Activated B cell treated with CpG ODN at 0.5 μM for 24 hours (primary cell): ENCODE measurements around the gene CNR1. TPM values are rescaled to one million over a fixed set of nuclear protein-coding genes. Genes with fewer than 3 reads are reported as not detected.

Experiments used
- ATAC-seq: fragments of 200-7000 bp; cut with Tn5 transposase; one replicate; pipeline ENCODE4 v1.10.0; 2021; ENCODE audit warnings: low read depth, mild to moderate bottlenecking, moderate library complexity
- CTCF ChIA-PET: fragments of 350-600 bp; sonication (Branson Sonifier 250); formaldehyde crosslinking; loops from one replicate; lab custom pipeline; 2021; ENCODE audit warnings: antibody characterized with exemption; lab: Charles Lee
- POLR2A ChIA-PET: fragments of 350-600 bp; sonication (Branson Sonifier 250); formaldehyde crosslinking; loops from one replicate; lab custom pipeline; 2021; ENCODE audit warnings: antibody characterized with exemption; lab: Charles Lee
- DNase-seq: peaks from one replicate; pipeline ENCODE4 v3.0.0; 2022
- H3K27ac Mint-ChIP-seq: one replicate; pipeline ENCODE4 v1.8.0; 2020; ENCODE audit warnings: mixed read lengths
- H3K27me3 Mint-ChIP-seq: one replicate; pipeline ENCODE4 v1.8.0; 2021; ENCODE audit warnings: mixed read lengths
- H3K36me3 Mint-ChIP-seq: one replicate; pipeline ENCODE4 v1.8.0; 2021; ENCODE audit warnings: low read depth, mixed read lengths
- H3K4me1 Mint-ChIP-seq: one replicate; pipeline ENCODE4 v1.8.0; 2021; ENCODE audit warnings: mixed read lengths
- H3K4me3 Mint-ChIP-seq: one replicate; pipeline ENCODE4 v1.8.0; 2020; ENCODE audit warnings: mild to moderate bottlenecking, mixed read lengths
- H3K9me3 Mint-ChIP-seq: one replicate; pipeline ENCODE4 v1.8.0; 2020; ENCODE audit warnings: mixed read lengths
- intact Hi-C: fragments of 100-400 bp; cut with micrococcal nuclease; formaldehyde crosslinking; loops from one replicate; pipeline ENCODE4 v1.15.1; 2024
- total RNA-seq: library from RNA; stranded (reverse); gene quantifications from 2 replicates; pipeline ENCODE4 v1.2.3, GENCODE V29; 2022
- TF ChIP-seq, protein P1 (sequence below): fragments of 200-600 bp; IDR thresholded peaks from one replicate; pipeline ENCODE4 v1.8.0; 2022; ENCODE audit warnings: antibody characterized with exemption, mild to moderate bottlenecking

Gene CNR1
- total RNA-seq, 1 donor from 2014 or later: 4.4 TPM

DNA sequence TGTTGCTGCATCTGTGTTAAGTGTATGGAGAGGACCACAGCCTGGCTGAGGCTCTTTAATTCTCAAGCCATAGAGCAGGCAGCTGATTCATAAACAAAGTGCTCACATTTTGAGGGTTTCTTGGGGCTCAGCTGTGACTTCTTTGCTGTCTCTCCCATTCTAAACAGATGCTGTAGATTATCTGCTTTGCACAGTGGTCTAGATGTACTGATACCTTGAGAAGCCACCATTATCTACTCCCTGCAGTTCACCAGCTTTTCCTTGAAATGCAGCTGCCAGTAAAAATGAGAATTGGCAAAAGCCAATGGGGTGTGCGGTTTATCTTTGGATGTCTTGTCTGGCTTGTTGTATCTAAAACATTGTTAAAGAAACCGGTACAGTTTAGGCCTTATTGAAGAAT, 5.2 kb upstream of the CNR1 start:
- TF ChIP-seq, protein P1, sequence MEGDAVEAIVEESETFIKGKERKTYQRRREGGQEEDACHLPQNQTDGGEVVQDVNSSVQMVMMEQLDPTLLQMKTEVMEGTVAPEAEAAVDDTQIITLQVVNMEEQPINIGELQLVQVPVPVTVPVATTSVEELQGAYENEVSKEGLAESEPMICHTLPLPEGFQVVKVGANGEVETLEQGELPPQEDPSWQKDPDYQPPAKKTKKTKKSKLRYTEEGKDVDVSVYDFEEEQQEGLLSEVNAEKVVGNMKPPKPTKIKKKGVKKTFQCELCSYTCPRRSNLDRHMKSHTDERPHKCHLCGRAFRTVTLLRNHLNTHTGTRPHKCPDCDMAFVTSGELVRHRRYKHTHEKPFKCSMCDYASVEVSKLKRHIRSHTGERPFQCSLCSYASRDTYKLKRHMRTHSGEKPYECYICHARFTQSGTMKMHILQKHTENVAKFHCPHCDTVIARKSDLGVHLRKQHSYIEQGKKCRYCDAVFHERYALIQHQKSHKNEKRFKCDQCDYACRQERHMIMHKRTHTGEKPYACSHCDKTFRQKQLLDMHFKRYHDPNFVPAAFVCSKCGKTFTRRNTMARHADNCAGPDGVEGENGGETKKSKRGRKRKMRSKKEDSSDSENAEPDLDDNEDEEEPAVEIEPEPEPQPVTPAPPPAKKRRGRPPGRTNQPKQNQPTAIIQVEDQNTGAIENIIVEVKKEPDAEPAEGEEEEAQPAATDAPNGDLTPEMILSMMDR: no peak
- ChIA-PET POLR2A (interaction anchor here (1.6 kb wide), 1 partner anchor 30 kb away, joined by 4 read pairs; no protein-coding TSS in a partner anchor), CTCF (interaction anchor here (1.0 kb wide), 1 partner anchor 67 kb away, joined by 5 read pairs; no protein-coding TSS in a partner anchor)
- Mint-ChIP-seq H3K4me1 (peaks cover 24% of the 10 kb centered on the region), H3K36me3 (peaks cover 2% of the 10 kb centered on the region), H3K27ac (no peak overlapping the region), H3K9me3 (no peaks in the 10 kb centered on the region), H3K27me3 (peaks cover 8% of the 10 kb centered on the region), H3K4me3 (no peak overlapping the region)
- ATAC-seq: no peak
- no peak for DNase-seq
- intact Hi-C loops: loop anchor here (10.0 kb wide), 1 partner anchor 443 kb away; no protein-coding TSS in a partner anchor

DNA sequence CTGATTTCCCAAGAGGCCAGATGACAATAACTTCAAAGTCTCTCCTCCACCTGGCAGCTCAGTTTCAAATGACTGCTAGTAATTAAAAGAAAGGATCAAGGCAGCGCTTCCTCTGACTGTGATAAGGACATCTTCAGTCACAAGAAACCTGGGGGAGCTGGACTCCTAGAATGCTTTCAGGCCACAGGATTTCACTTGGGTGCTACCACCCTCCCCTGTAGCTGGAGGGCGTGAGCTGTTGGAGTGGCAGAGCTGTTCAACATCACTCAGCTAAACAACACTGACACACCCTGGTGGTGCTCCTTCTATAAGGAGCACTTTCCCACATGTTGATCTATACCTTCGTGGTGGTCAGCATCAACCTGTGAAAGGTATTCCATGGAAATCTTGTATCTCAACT, 2.2 kb upstream of the CNR1 start:
- H3K4me3 Mint-ChIP-seq: peak overlapping the region; percentile 19
- TF ChIP-seq, protein P1: no peak
- H3K4me1 Mint-ChIP-seq: peaks cover 33% of the 10 kb centered on the region
- peaks cover 4% of the 10 kb centered on the region for H3K36me3 Mint-ChIP-seq
- ATAC-seq: no peak
- CTCF ChIA-PET: interaction anchor here (1.1 to 1.5 kb wide), 3 partner anchors 70 to 336 kb away, joined by 3 to 8 read pairs (median 7); no protein-coding TSS in a partner anchor
- no peak overlapping the region for H3K27ac Mint-ChIP-seq
- intact Hi-C loops: loop anchor here (1.0 to 10.0 kb wide), 5 partner anchors 336 to 694 kb away; partner anchors contain the start of genes RARS2 and SLC35A1
- H3K9me3 Mint-ChIP-seq: no peaks in the 10 kb centered on the region
- peaks cover 15% of the 10 kb centered on the region for H3K27me3 Mint-ChIP-seq
- POLR2A ChIA-PET: interaction anchor here (0.6 to 1.2 kb wide), 4 partner anchors 11 to 913 kb away, joined by 3 to 7 read pairs (median 3); no protein-coding TSS in a partner anchor
- DNase-seq: no peak

DNA sequence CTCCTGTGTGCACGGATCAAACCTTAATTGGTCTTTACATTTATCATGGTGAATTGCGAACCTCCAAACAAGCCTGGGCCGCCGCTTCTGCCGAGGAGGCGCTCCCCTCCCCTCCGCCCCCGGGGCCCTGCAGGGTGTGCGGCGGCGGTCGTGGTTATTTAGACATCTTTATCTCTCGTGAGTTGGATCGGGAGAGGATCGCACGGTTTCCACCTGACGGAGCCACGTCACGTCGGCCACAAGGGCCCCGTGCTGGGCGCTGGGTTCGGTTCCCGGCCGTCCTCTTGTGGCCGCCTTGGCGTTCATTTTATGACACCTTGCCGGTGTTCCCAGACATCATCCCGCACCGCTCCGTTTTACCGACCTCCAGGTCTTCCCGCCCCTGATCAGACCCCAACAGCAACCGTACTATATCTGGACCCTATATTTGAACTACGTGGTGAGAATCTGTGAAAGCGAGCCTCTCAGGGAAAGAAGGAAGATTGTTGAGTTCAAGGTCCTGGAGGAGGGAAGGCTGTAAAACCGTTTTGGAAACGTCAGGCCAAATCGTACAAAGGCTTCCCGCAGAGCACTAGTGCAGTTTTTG, 1.3 kb upstream of the CNR1 start:
- CTCF ChIA-PET: interaction anchor here (1.0 to 2.7 kb wide), 3 partner anchors 25 to 237 kb away, joined by 3 to 13 read pairs (median 3); no protein-coding TSS in a partner anchor
- POLR2A ChIA-PET: interaction anchor here (0.6 to 4.2 kb wide), 8 partner anchors 7 to 914 kb away, joined by 3 to 28 read pairs (median 4); no protein-coding TSS in a partner anchor
- peak overlapping the region; percentile 85 for H3K4me3 Mint-ChIP-seq
- peaks cover 15% of the 10 kb centered on the region for H3K27me3 Mint-ChIP-seq
- peak overlapping the region; percentile 84 for H3K27ac Mint-ChIP-seq
- TF ChIP-seq, protein P1: no peak
- peak; percentile 41 for DNase-seq
- intact Hi-C loops: loop anchor here (1.0 to 10.0 kb wide), 7 partner anchors 11 to 693 kb away; partner anchors contain the start of genes RARS2 and SLC35A1
- ATAC-seq: peak; percentile 8
- H3K9me3 Mint-ChIP-seq: no peaks in the 10 kb centered on the region
- H3K4me1 Mint-ChIP-seq: peaks cover 34% of the 10 kb centered on the region
- H3K36me3 Mint-ChIP-seq: peaks cover 4% of the 10 kb centered on the region

DNA sequence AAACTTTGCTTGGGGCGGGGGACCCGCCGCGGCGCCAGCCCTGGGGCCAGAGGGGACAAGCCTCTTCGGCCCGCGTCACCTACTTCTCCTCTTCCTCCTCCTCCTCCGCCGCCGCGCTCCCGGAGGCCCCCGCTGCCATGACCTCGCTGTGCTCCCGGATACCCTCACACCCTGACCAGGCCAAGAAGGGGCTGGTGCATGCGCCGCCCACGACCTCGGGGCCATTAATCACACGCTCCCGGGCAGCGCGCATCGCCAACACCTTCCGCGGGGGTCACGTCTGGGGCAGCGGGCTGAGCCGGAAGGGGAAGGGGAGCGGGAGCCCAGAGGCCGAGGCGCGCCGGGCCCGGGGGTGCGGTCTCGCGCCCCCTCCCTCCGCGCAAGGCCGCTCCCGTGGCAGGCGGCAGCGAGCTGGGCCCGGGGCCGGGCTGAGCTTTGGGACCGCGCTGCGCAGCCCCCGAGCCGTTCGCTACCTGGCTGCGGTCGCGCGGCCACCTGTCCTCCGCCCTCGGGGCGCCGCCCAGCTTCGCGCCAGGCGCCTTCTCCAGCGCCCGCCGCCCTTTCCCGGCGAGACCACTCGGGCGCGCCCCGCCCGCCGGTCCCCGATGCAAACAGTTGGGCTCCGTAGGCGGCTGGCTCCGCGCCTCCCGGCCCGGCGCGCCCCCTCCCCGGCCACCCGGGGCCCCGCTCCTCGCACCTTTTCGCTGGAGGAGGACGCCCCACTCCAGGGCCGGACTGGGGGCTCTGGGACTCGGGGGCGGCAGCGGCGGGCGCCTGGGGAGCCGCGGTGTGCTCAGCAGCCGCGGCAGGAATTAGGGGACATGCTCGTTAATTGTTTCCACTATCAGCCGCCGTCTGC, 575 bp upstream of the CNR1 start:
- Mint-ChIP-seq H3K36me3 (peaks cover 4% of the 10 kb centered on the region), H3K27me3 (peaks cover 15% of the 10 kb centered on the region), H3K9me3 (no peaks in the 10 kb centered on the region), H3K4me3 (peak overlapping the region; percentile 91), H3K4me1 (peaks cover 34% of the 10 kb centered on the region), H3K27ac (peak overlapping the region; percentile 87)
- peak; percentile 57 for DNase-seq
- intact Hi-C loops: loop anchor here (1.0 to 10.0 kb wide), 9 partner anchors 12 to 692 kb away; partner anchors contain the start of genes RARS2 and SLC35A1
- POLR2A ChIA-PET: interaction anchor here (0.9 to 4.2 kb wide), 6 partner anchors 8 to 241 kb away, joined by 3 to 28 read pairs (median 6); no protein-coding TSS in a partner anchor
- TF ChIP-seq, protein P1: no peak
- peak; percentile 40 for ATAC-seq
- CTCF ChIA-PET: interaction anchor here (1.0 to 2.7 kb wide), 2 partner anchors 25 to 236 kb away, joined by 3 to 13 read pairs; no protein-coding TSS in a partner anchor
